Activated T-cell treated with anti-CD3 and anti-CD28 coated beads for 1 hour (primary cell): ENCODE measurements around the gene TMEM234.

Experiments used
- DNase-seq: peaks from one replicate; pipeline ENCODE4 v3.0.0-alpha.2; 2020; ENCODE audit warnings: low read depth

TMEM234 gene

GRCh38 chr1:32239790-32240139, 17.6 kb upstream of the TMEM234 start:
- no peak for DNase-seq

GRCh38 chr1:32239337-32239736, 17.2 kb upstream of the TMEM234 start:
- DNase-seq = no peak

GRCh38 chr1:32234792-32235191, 12.6 kb upstream of the TMEM234 start:
- no peak for DNase-seq

- DNase-seq = no peak
Measured at GRCh38 chr1:32232558-32233304, 10.6 kb upstream of the TMEM234 start.

GRCh38 chr1:32231843-32232432, 9.8 kb upstream of the TMEM234 start:
- DNase-seq = no peak

GRCh38 chr1:32228771-32229170, 6.6 kb upstream of the TMEM234 start:
- no peak for DNase-seq

GRCh38 chr1:32224285-32224684, 2.1 kb upstream of the TMEM234 start:
- no peak for DNase-seq

GRCh38 chr1:32223683-32224082, 1.5 kb upstream of the TMEM234 start:
- DNase-seq = no peak

GRCh38 chr1:32221581-32221979, 573 bp downstream of the TMEM234 start:
- DNase-seq = no peak

- DNase-seq = no peak
Measured at GRCh38 chr1:32220746-32221580, 1.2 kb downstream of the TMEM234 start.

GRCh38 chr1:32219022-32219421, 3.1 kb downstream of the TMEM234 start:
- DNase-seq = no peak

GRCh38 chr1:32216566-32216965, 5.6 kb downstream of the TMEM234 start:
- DNase-seq = no peak

GRCh38 chr1:32215629-32216480, 6.3 kb downstream of the TMEM234 start:
- DNase-seq = peak; percentile 48

GRCh38 chr1:32208891-32209328, 13.2 kb downstream of the TMEM234 start, which contains the start of gene DCDC2B:
DCDC2B (plus strand) TSS chr1:32209089; CDS start chr1:32209094, 5 bp downstream.
- no peak for DNase-seq

GRCh38 chr1:32208469-32208868, 13.7 kb downstream of the TMEM234 start:
- DNase-seq = no peak

GRCh38 chr1:32205401-32206370, 16.5 kb downstream of the TMEM234 start, which contains the start of gene IQCC:
IQCC (plus strand) TSS chr1:32205671; CDS start chr1:32205682, 11 bp downstream.
- peak; percentile 77 for DNase-seq

- DNase-seq = no peak
Measured at GRCh38 chr1:32204943-32205361, 17.2 kb downstream of the TMEM234 start.

- DNase-seq = peak; percentile 73
Measured at GRCh38 chr1:32201011-32201855, 20.9 kb downstream of the TMEM234 start.

GRCh38 chr1:32200226-32201010, 21.7 kb downstream of the TMEM234 start, which contains the start of gene CCDC28B:
CCDC28B (plus strand) TSS chr1:32200595; CDS start chr1:32201936, 1,341 bp downstream.
- DNase-seq = peak; percentile 32
